ENCODE measurements around the gene CSNK1A1L. TPM values are rescaled to one million over a fixed set of nuclear protein-coding genes. Genes with fewer than 3 reads are reported as not detected.

CSNK1A1L gene
- total and polyA plus RNA-seq, 2 of the 8 experiments (the other 6 are each of a cell fraction or from before 2014, with no cell fraction given), result not detected

DNA sequence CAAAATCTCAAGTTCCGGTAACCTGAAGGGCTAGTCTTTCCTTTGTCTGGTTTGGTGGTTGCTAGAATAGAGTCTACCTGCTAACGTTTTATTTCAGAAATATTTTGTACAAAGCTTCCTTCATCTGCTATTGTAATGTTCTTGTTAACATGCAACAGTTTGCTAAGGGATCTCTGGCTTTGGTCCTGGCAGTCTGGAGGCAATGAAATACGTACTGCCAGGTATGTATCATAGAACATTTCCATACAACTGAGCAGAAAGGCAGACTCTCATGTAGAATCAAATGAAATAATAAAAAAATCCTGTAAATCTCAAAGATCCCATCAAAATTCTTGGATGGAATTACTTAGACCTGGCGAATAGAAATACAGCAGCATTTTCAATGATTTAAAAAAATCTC, 8.8 kb upstream of the CSNK1A1L start:
- H4K5ac ChIP-seq (ENCODE audit: insufficient read length, low read depth, low read length), result no peak overlapping the region
- no peaks in the 10 kb centered on the region for H4K20me1 ChIP-seq (replicated peaks in 1 of 2; ENCODE audit: control insufficient read depth in 1 of 2, insufficient read depth in 2 of 2, low read length in 2 of 2)
- H3K56ac ChIP-seq (replicated peaks; ENCODE audit: insufficient read length, low read depth, low read length), result no peak overlapping the region
- no peak overlapping the region for H2BK15ac ChIP-seq (ENCODE audit: low read length)
- no peak overlapping the region for H2BK20ac ChIP-seq (ENCODE audit: low read length)
- H3K79me2 ChIP-seq (ENCODE audit: control insufficient read depth in 1 of 2, insufficient read depth in 2 of 2, low read length in 2 of 2), result no peaks in the 10 kb centered on the region
- no peak overlapping the region for H3K27ac ChIP-seq (ENCODE audit: low read depth, low read length)
- no peak overlapping the region for H4K91ac ChIP-seq (replicated peaks; ENCODE audit: insufficient read length, low read length)
- no peak overlapping the region for H3K4me3 ChIP-seq (ENCODE audit: extremely low read depth in 1 of 4, insufficient read depth in 2 of 4, low read depth in 3 of 4, low read length in 4 of 4)
- CTCF ChIA-PET (ENCODE audit: partially characterized antibody), result no interaction called here
- no peaks in the 10 kb centered on the region for H3K27me3 ChIP-seq (replicated peaks in 1 of 4; ENCODE audit: control insufficient read depth in 3 of 4, extremely low read depth in 1 of 4, insufficient read depth in 3 of 4, low read length in 3 of 4)
- no peak overlapping the region for H3K4ac ChIP-seq (replicated peaks; ENCODE audit: insufficient read length, low read depth, low read length)
- WGBS, 2 experiments (ENCODE audit: extremely low coverage in 1 of 2, insufficient coverage in 1 of 2, insufficient read length in 1 of 2, insufficient replicate concordance in 2 of 2, low coverage in 1 of 2, low lambda C conversion rate in 2 of 2, missing lambda C conversion rate in 1 of 2), result 90% methylated on average over 4 of the region's 4 CpGs; no CpG with 5 or more reads in 1 of the 2 experiments
- POLR2A ChIA-PET (ENCODE audit: partially characterized antibody), result no interaction called here
- H3K14ac ChIP-seq (ENCODE audit: insufficient read length), result no peak overlapping the region
- H3K36me3 ChIP-seq (ENCODE audit: control insufficient read depth in 2 of 4, insufficient read depth in 4 of 4, low read length in 3 of 4), result no peaks in the 10 kb centered on the region
- no peak overlapping the region for H3K18ac ChIP-seq (ENCODE audit: extremely low read depth, low read length)
- H2AFZ ChIP-seq (ENCODE audit: low read length), result no peak overlapping the region
- H2AK5ac ChIP-seq (ENCODE audit: low read depth, low read length), result no peak overlapping the region
- no peaks in the 10 kb centered on the region; the same call in 1 of the 2 replicates for H3K23me2 ChIP-seq (ENCODE audit: low read depth, low read length)
- FAIRE-seq, result no peak
- no peaks in the 10 kb centered on the region for H3K9me3 ChIP-seq (ENCODE audit: insufficient read depth in 2 of 2, low read depth in 1 of 2, low read length in 1 of 2)
- no peaks in the 10 kb centered on the region for H3K79me1 ChIP-seq (ENCODE audit: low read depth, low read length)
- H2BK120ac ChIP-seq (replicated peaks; ENCODE audit: low read depth, low read length), result no peak overlapping the region
- no peak for DNase-seq (ENCODE audit: low read depth in 1 of 2, low spot score in 2 of 2)
- H3K4me1 ChIP-seq (replicated peaks in 1 of 4; ENCODE audit: control insufficient read depth in 3 of 4, insufficient read depth in 4 of 4, low read length in 3 of 4), result 0 out of 7 replicates have a peak, but pooled peaks cover 0 to 2% (median 0%) of the 10 kb centered on the region in 4 experiments
- no peak overlapping the region for H3K9ac ChIP-seq (replicated peaks in 1 of 4; ENCODE audit: extremely low read depth in 1 of 4, low read depth in 3 of 4, low read length in 3 of 4)
- no peak overlapping the region for H3K4me2 ChIP-seq (ENCODE audit: insufficient read depth in 1 of 2, low read depth in 2 of 2, low read length in 2 of 2)
- H3K23ac ChIP-seq (ENCODE audit: insufficient read length), result no peak overlapping the region
- no peak overlapping the region for H2BK12ac ChIP-seq (ENCODE audit: low read depth, low read length)
- H2BK5ac ChIP-seq (ENCODE audit: low read depth, low read length), result no peak overlapping the region
- H4K8ac ChIP-seq (ENCODE audit: extremely low read depth, insufficient read depth, low read length), result no peak overlapping the region
- TF ChIP-seq CHD2 (IDR thresholded peaks at IDR 0.05; ENCODE audit: low read length) (no peak), SIRT6 (IDR thresholded peaks at IDR 0.05; ENCODE audit: low read length) (no peak), CREB1 (IDR thresholded peaks at IDR 0.05) (no peak), JUND (IDR thresholded peaks at IDR 0.05; ENCODE audit: low read length) (no peak), YY1 (IDR thresholded peaks at IDR 0.05; ENCODE audit: low read depth, low read length) (no peak), ZNF274 (IDR thresholded peaks at IDR 0.05; ENCODE audit: borderline replicate concordance, extremely low read depth, low read length) (no peak), HDAC6 (IDR thresholded peaks at IDR 0.05; ENCODE audit: low read depth, low read length) (no peak)
- TF ChIP-seq, protein P1, sequence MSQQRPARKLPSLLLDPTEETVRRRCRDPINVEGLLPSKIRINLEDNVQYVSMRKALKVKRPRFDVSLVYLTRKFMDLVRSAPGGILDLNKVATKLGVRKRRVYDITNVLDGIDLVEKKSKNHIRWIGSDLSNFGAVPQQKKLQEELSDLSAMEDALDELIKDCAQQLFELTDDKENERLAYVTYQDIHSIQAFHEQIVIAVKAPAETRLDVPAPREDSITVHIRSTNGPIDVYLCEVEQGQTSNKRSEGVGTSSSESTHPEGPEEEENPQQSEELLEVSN (IDR thresholded peaks at IDR 0.05), result no peak

Measured in H1 (cell line).